Spinal cord (tissue), 10 donors: Measurements from ENCODE around the gene PYGO1. TPM values are rescaled to one million over a fixed set of nuclear protein-coding genes. Genes with fewer than 3 reads are reported as not detected.

Experiments
- DNase-seq, 6 donors: peaks; one replicate each; pipeline versions ENCODE4 v3.0.0 to v3.0.0-alpha.2; 2013 to 2015; ENCODE audit warnings: low spot score in 6 of 6, low read depth in 4 of 6
- H3K27ac ChIP-seq: one replicate; pipeline ENCODE4 v1.5.1; 2013; ENCODE audit warnings: low read depth, low read length, control low read depth
- H3K27me3 ChIP-seq: one replicate; pipeline ENCODE4 v1.6.1; 2013; ENCODE audit warnings: low read length; ENCODE audit not compliant: control insufficient read depth, insufficient read depth
- H3K36me3 ChIP-seq: one replicate; pipeline ENCODE4 v1.6.1; 2013; ENCODE audit warnings: low read length; ENCODE audit not compliant: control insufficient read depth, insufficient read depth
- H3K4me1 ChIP-seq: one replicate; pipeline ENCODE4 v1.6.1; 2013; ENCODE audit warnings: low read length; ENCODE audit not compliant: control insufficient read depth, insufficient read depth
- H3K4me3 ChIP-seq: one replicate; pipeline ENCODE4 v1.5.1; 2013; ENCODE audit warnings: low read depth, low read length, control low read depth
- H3K9me3 ChIP-seq: one replicate; pipeline ENCODE4 v1.6.1; 2013; ENCODE audit warnings: low read length; ENCODE audit not compliant: control insufficient read depth, insufficient read depth
- WGBS: methylation state at CpG from one replicate; pipeline ENCODE4 v1.1.5; 2013; ENCODE audit warnings: missing lambda C conversion rate; ENCODE audit not compliant: insufficient coverage; 5-methylcytosine and 5-hydroxymethylcytosine counted together
- long read RNA-seq, 4 donors: transcript quantifications; one replicate each; lab custom pipeline, GENCODE V29; 2026
- polyA plus RNA-seq, 2 donors: library from polyadenylated mRNA; unstranded; fragments of 120-200 nt; gene quantifications; one replicate each; pipeline ENCODE4 v1.2.1, GENCODE V29; 2013; ENCODE audit not compliant: insufficient read length in 2 of 2
- total RNA-seq, 2 donors: library from RNA; depleted of rRNA in 1 of 2; stranded (reverse); fragments of 120-200 nt in 1 of 2; fragments of >200 nt in 1 of 2; gene quantifications; one replicate each; pipeline versions ENCODE4 v1.2.3 to v1.2.4, GENCODE V29; 2013 to 2014
- donor health status: healthy.

Gene PYGO1, protein sequence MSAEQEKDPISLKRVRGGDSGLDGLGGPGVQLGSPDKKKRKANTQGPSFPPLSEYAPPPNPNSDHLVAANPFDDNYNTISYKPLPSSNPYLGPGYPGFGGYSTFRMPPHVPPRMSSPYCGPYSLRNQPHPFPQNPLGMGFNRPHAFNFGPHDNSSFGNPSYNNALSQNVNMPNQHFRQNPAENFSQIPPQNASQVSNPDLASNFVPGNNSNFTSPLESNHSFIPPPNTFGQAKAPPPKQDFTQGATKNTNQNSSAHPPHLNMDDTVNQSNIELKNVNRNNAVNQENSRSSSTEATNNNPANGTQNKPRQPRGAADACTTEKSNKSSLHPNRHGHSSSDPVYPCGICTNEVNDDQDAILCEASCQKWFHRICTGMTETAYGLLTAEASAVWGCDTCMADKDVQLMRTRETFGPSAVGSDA
- total RNA-seq (10 to 100 TPM; 29.3 to 33.6 TPM), polyA plus RNA-seq (10 to 100 TPM; 16.5 to 28.6 TPM)
- long read RNA-seq, donor 1, transcript PYGO1-202 (3 exons, 2,653 nt) = major isoform, 5 of 5 reads
- long read RNA-seq, donor 1, partial matches to known transcripts = 0 of 5 reads
- long read RNA-seq, donor 1, other reads (novel, unspliced or antisense) = 0 of 5 reads
- long read RNA-seq, donor 2, full-length matches to known transcripts = 3 of 3 reads
- long read RNA-seq, donor 2, partial matches to known transcripts = 0 of 3 reads
- long read RNA-seq, donor 2, other reads (novel, unspliced or antisense) = 0 of 3 reads
- long read RNA-seq, donor 3, full-length matches to known transcripts = 7 of 7 reads
- long read RNA-seq, donor 3, partial matches to known transcripts = 0 of 7 reads
- long read RNA-seq, donor 3, other reads (novel, unspliced or antisense) = 0 of 7 reads
- long read RNA-seq, donor 4, partial matches to known transcripts = 0 of 4 reads
- long read RNA-seq, donor 4, other reads (novel, unspliced or antisense) = 0 of 4 reads

DNA sequence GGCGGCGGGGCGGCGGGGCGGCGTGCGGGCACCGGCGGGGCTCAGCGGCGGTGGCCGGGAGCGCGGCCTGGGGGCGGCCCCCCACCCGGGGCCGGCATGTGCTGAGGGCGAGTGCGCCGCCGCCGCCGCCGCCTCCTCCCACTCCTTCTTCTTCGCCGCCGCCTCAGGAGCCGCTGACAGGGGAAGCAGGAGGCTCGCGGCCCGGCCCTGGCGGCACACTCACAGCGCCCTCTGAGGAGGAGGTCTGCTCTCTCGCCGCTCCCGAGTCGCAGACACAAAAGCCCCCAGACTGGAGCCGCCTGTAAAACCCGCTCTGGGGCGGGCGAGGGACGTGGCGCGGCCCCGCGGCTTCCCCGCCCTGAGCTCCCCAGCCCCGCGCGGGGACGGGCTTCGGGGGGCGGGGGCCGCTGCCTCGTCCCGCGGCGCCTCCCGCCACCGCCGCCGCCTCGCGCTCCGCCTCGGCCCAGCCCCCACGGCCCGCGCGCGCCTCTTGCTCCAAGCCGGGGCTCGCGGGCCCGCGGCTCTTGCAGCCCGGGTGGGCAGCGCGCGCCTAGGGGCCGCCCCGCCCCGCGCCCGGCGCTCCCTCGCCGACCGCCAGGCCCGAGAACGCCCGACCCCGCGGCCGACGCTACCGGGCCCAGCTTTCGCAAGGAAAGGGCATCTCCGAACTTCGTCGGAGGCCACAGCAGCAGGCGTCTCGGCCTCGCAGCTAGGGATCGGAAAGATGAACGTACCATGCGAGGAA is at the start of gene PYGO1:
PYGO1 (minus strand) TSS at position 276 of the 745 bp plus-strand sequence. CDS start 462 bp downstream, outside the sequence.
- under 1% methylated on average over 107 of the region's 107 CpGs for WGBS
- Histone ChIP-seq H3K36me3 (no peaks in the 10 kb centered on the region), H3K27me3 (no peaks in the 10 kb centered on the region), H3K9me3 (no peaks in the 10 kb centered on the region), H3K4me1 (peaks cover 7% of the 10 kb centered on the region), H3K4me3 (peak within 1 kb of the TSS; percentile 68), H3K27ac (peak within 1 kb of the TSS; percentile 88)
- DNase-seq = peak; percentile 40 to 90 (median 64)

DNA sequence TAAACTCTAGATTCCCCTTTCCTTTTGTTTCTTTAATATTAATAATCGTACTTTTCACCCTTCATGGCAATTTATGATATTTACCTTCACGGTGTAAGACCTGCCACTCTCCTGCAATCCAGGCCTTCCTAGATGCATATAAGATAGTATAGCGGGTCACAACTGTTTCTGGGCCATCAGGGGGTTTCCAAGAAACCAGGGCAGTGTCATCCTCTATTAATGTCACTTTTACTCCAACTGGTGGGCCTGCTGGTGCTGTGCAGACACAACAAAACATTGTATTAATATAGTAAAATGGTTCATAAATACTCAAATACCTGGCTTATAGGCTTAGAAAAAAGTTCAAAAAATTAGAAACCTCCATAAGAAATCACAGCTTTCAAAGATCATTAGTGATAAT is 48.9 kb upstream of the PYGO1 start:
- no CpG with 5 or more reads among the region's 3 CpGs for WGBS
- Histone ChIP-seq H3K4me3 (no peak overlapping the region), H3K36me3 (peaks cover 5% of the 10 kb centered on the region), H3K9me3 (no peaks in the 10 kb centered on the region), H3K27ac (no peak overlapping the region), H3K27me3 (no peaks in the 10 kb centered on the region), H3K4me1 (no peaks in the 10 kb centered on the region)
- no peak for DNase-seq

DNA sequence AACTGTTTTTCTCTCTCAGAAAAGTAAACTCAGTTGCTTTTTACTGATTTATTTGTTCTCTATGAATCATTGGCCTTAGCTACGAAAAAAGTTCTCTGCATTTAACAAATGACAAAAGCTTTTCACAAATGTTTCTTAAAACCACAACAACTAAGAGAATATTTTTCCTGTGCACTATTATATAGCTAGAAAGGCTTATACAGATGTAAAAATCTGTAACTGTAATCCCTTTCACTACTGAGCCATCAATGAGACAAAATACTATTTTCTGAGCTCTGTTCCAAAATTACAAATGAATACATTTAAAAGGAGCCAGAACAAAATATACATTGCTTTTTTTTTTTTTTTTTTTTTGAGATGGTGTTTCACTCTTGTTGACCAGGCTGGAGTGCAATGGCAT is 45.6 kb upstream of the PYGO1 start:
- Histone ChIP-seq H3K9me3 (no peaks in the 10 kb centered on the region), H3K27ac (no peak overlapping the region), H3K36me3 (no peaks in the 10 kb centered on the region), H3K27me3 (no peaks in the 10 kb centered on the region), H3K4me3 (no peak overlapping the region), H3K4me1 (no peaks in the 10 kb centered on the region)
- no peak for DNase-seq
- no CpG with 5 or more reads among the region's 1 CpG for WGBS

DNA sequence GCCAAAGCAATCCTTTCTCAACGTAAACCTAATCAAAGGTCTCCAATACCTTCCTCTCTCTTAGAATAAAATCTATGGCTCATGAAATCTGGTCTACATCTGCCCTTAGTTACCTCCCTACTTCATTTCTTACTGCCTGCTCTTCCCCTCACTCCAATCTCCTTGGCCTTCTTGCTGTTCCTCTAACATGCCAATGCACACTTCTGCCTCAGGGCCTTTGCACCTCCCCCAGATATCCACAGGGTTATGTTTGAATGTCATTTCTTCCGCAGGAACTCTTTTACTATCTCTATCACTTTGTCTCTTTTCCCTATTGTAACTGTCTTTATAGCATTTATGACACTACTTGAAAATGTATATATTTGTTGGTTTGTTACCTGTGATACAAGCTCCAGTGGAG is 44.3 kb upstream of the PYGO1 start:
- no peaks in the 10 kb centered on the region for H3K27me3 ChIP-seq
- no peak for DNase-seq
- no peaks in the 10 kb centered on the region for H3K9me3 ChIP-seq
- no peaks in the 10 kb centered on the region for H3K36me3 ChIP-seq
- H3K27ac ChIP-seq = no peak overlapping the region
- WGBS = 86% methylated on average over 1 of the region's 2 CpGs
- H3K4me1 ChIP-seq = no peaks in the 10 kb centered on the region
- no peak overlapping the region for H3K4me3 ChIP-seq

DNA sequence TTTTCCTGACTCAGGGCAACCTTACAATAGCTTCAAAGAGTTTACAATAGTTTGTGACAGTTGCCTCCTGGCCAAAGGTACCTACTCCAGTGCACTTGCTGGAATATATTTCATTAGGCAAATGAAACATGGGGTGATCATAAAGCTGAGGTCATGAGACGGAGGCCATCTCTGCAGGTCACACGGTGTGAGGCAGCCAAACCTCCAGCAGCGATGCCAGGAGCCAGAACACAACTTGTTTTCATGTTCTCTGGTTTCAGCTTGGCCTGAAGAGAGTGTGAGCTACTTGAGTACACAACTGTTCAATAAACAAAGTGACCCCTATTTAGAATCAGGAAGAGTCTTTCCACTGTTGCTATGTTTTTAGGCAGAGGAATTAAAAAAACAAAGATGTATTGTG is 42.7 kb upstream of the PYGO1 start:
- 76% methylated on average over 3 of the region's 3 CpGs for WGBS
- H3K27me3 ChIP-seq = no peaks in the 10 kb centered on the region
- H3K4me1 ChIP-seq = no peaks in the 10 kb centered on the region
- no peak overlapping the region for H3K27ac ChIP-seq
- peak in 2 of 6 donors; percentile 30 to 44 for DNase-seq
- no peak overlapping the region for H3K4me3 ChIP-seq
- no peaks in the 10 kb centered on the region for H3K9me3 ChIP-seq
- H3K36me3 ChIP-seq = no peaks in the 10 kb centered on the region

DNA sequence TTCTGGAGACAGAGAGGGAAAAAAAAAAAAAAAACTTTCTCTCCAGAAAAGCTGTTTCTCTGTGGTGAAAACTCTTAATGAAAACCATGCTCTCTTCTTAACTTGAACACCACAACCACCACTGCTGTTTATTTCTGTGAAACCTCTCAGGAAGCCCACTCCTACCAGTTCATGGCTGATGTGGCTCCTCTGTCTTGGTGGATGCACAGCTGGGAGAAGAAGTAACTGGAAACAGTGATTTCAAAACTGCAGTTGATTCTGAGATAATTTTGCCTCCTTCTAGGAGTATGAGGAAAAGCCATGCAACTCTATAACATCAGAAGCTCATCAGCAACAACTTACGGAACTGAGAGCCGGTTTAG is 40.2 kb upstream of the PYGO1 start:
- Histone ChIP-seq H3K27ac (no peak overlapping the region), H3K36me3 (no peaks in the 10 kb centered on the region), H3K27me3 (no peaks in the 10 kb centered on the region), H3K4me3 (no peak overlapping the region), H3K9me3 (no peaks in the 10 kb centered on the region), H3K4me1 (no peaks in the 10 kb centered on the region)
- no CpG with 5 or more reads among the region's 2 CpGs for WGBS
- no peak for DNase-seq

DNA sequence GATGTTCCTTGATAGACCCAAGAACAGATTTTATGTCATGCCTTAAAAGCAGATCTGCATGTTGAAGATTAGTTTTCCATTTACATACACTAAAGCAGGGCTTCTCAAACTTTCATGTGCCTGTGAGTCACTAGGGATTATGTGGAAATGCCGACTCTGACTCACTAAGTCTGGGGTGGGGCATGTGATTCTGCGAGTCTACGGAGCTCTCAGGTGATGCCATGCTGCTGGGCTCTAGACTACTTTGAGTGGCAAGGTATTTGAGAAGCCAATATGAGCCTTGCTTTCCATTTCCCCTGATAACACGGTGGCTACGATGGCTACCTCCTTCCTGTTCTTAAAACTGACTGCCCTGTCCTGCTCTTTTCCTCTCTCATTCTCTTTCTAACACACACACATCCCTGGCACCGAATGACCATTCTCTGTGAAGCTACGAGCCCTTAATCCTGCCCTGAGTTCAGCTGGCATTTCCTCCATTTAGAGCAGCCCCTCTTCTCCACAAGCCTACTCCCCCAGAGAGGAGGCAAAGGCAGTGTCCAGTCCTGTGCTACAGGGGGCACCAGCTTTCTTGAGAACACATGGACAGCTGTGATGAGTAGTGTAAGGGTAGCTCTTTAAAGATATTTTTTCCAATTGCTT is 39.7 kb upstream of the PYGO1 start:
- no peak for DNase-seq
- Histone ChIP-seq H3K36me3 (no peaks in the 10 kb centered on the region), H3K4me1 (no peaks in the 10 kb centered on the region), H3K27ac (no peak overlapping the region), H3K27me3 (no peaks in the 10 kb centered on the region), H3K4me3 (no peak overlapping the region), H3K9me3 (no peaks in the 10 kb centered on the region)
- WGBS = 95% methylated on average over 5 of the region's 7 CpGs

DNA sequence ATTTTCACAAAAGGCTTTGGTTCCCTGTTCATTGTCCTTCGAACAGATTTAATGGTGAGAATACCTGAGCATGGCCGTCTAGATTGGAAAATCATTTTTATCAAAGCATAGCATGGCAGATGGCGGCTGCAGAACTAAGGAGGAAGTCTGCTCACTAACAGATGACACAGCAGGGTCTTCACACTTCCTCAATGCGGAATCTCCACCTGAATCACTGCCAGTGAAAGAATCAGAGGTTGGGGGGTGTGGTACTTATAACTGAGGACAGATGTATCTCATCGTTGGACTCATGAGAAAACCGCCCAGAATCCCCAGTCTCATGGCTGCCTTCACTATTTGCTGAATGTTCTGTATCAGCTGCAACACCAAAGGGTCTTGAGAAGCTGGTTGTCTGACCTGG is 31.6 kb upstream of the PYGO1 start:
- DNase-seq = no peak
- WGBS = 87% methylated on average over 3 of the region's 6 CpGs
- Histone ChIP-seq H3K36me3 (no peaks in the 10 kb centered on the region), H3K4me3 (no peak overlapping the region), H3K27me3 (no peaks in the 10 kb centered on the region), H3K4me1 (no peaks in the 10 kb centered on the region), H3K9me3 (no peaks in the 10 kb centered on the region), H3K27ac (no peak overlapping the region)

DNA sequence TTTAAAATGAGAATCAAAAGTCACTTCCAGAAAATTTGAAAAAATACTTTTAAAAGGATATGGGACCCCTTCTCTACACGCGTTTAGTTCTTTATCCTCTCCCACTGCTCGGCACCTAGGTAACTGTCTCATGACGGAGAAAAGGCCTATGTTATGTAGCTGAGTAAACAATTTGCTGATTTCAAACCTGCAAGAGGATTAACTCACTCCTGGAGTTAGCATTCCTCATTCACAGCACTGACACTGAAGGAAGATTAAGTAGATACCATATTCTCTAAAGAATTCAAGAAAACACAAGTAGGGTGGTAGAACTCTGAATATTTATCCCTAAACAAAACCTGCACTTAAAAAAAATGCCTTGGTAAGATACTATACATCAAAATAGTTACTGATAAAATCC is 30.2 kb upstream of the PYGO1 start:
- H3K27ac ChIP-seq = no peak overlapping the region
- H3K27me3 ChIP-seq = no peaks in the 10 kb centered on the region
- no peaks in the 10 kb centered on the region for H3K4me1 ChIP-seq
- no peak for DNase-seq
- H3K36me3 ChIP-seq = no peaks in the 10 kb centered on the region
- WGBS = no CpG with 5 or more reads among the region's 4 CpGs
- H3K4me3 ChIP-seq = no peak overlapping the region
- no peaks in the 10 kb centered on the region for H3K9me3 ChIP-seq
